ENCODE data around the gene NTN5. TPM values are rescaled to one million over a fixed set of nuclear protein-coding genes. Genes with fewer than 3 reads are reported as not detected.

The NTN5 gene
- total and polyA plus RNA-seq, 2 of the 4 experiments (the other 2 are of a cell fraction), result 0.19 TPM; not detected in 1

- Histone ChIP-seq H3K9me1 (ENCODE audit: insufficient read depth, low read length) (peaks cover 7% of the 10 kb centered on the region; the same call in 1 of the 2 replicates), H3K14ac (replicated peaks; ENCODE audit: low read depth, low read length) (peak overlapping the region; percentile 86), H2BK5ac (ENCODE audit: low read depth, low read length, poor library complexity, severe bottlenecking) (peak overlapping the region; percentile 36), H2BK20ac (ENCODE audit: low read depth, low read length) (peak overlapping the region; percentile 59), H3K18ac (ENCODE audit: low read depth, low read length) (0 out of 2 replicates have a peak overlapping the region, but pooled peaks have one; percentile 2), H4K91ac (ENCODE audit: insufficient read depth, low read depth, low read length) (peak overlapping the region; percentile 66), H2AK5ac (ENCODE audit: low read depth, low read length) (peak overlapping the region; percentile 91), H3K27ac (ENCODE audit: insufficient read depth, low read length) (peak overlapping the region; percentile 52), H3K36me3 (ENCODE audit: control insufficient read depth, insufficient read depth, low read length) (no peaks in the 10 kb centered on the region), H3K4me3 (ENCODE audit: insufficient read depth, low read depth, low read length) (peak overlapping the region; percentile 8; the same call in 1 of the 2 replicates), H3K56ac (ENCODE audit: extremely low read depth, insufficient read depth, low read length) (peak overlapping the region; percentile 47; the same call in 1 of the 2 replicates), H3K9ac (ENCODE audit: low read depth, low read length) (peak overlapping the region; percentile 34; the same call in 1 of the 2 replicates), H3K79me1 (ENCODE audit: low read depth in 1 of 2, low read length in 2 of 2) (peaks cover 6 to 32% of the 10 kb centered on the region in 2 experiments; a peak in 3 of 4 replicates), H3K4me2 (ENCODE audit: low read depth, low read length) (peak overlapping the region; percentile 51), H4K8ac (ENCODE audit: low read depth in 2 of 2, low read length in 2 of 2) (peak overlapping the region; percentile 89), H2BK15ac (ENCODE audit: low read depth, low read length) (peak overlapping the region; percentile 80; the same call in 2 of the 3 replicates), H3K4ac (ENCODE audit: low read depth, low read length) (peak overlapping the region; percentile 91), H4K5ac (ENCODE audit: low read depth, low read length) (peak overlapping the region; percentile 78), H4K20me1 (ENCODE audit: insufficient read depth, low read length) (no peaks in the 10 kb centered on the region), H3K4me1 (ENCODE audit: control insufficient read depth, insufficient read depth, low read length) (peaks cover 15% of the 10 kb centered on the region), H3K27me3 (ENCODE audit: control insufficient read depth, insufficient read depth, low read length) (no peaks in the 10 kb centered on the region), H3K9me3 (ENCODE audit: control insufficient read depth, insufficient read depth, low read length) (no peaks in the 10 kb centered on the region), H2AFZ (replicated peaks; ENCODE audit: low read length, poor library complexity) (peak overlapping the region; percentile 92), H3K23ac (ENCODE audit: low read depth, low read length) (peak overlapping the region; percentile 61), H2AK9ac (replicated peaks; ENCODE audit: low read depth, low read length, poor library complexity) (peak overlapping the region; percentile 97), H2BK120ac (ENCODE audit: low read depth, low read length) (peak overlapping the region; percentile 75)
- DNase-seq (peak; percentile 52), ATAC-seq (ENCODE audit: low read depth) (no peak)
- dilution Hi-C loops (cut with HindIII; ENCODE audit: low sequenced_read_pairs, unreplicated experiment), result no loop called here
- BruUV-seq (replicated peaks), result no TSS peak
- TF ChIP-seq RCOR1 (IDR thresholded peaks at IDR 0.05; ENCODE audit: insufficient replicate concordance, low read length) (no peak), CTCF (conservative IDR thresholded peaks at IDR 0.05; ENCODE audit: low read depth, low read length) (no peak), FOS (IDR thresholded peaks at IDR 0.05; ENCODE audit: low read depth, low read length) (no peak), SMC3 (IDR thresholded peaks at IDR 0.05; ENCODE audit: low read depth, low read length) (no peak), POLR2A (IDR thresholded peaks at IDR 0.05; ENCODE audit: low read depth, low read length) (no peak), MXI1 (IDR thresholded peaks at IDR 0.05; ENCODE audit: borderline replicate concordance, low read depth, low read length) (no peak), MAFK (IDR thresholded peaks at IDR 0.05; ENCODE audit: low read depth, low read length) (0 out of 2 replicates have a peak, but pooled peaks have one; percentile 35), RFX5 (IDR thresholded peaks at IDR 0.05; ENCODE audit: low read depth, low read length) (no peak), NFE2L2 (IDR thresholded peaks at IDR 0.05; ENCODE audit: low read depth, low read length) (no peak), CHD1 (IDR thresholded peaks at IDR 0.05; ENCODE audit: low read depth, low read length) (no peak), MAZ (IDR thresholded peaks at IDR 0.05; ENCODE audit: borderline replicate concordance, low read depth, low read length) (peak; percentile 30; the same call in 1 of the 2 replicates), RAD21 (IDR thresholded peaks at IDR 0.05; ENCODE audit: low read length) (no peak), CEBPB (IDR thresholded peaks at IDR 0.05; ENCODE audit: low read depth, low read length) (no peak)
- TF ChIP-seq, protein P1, sequence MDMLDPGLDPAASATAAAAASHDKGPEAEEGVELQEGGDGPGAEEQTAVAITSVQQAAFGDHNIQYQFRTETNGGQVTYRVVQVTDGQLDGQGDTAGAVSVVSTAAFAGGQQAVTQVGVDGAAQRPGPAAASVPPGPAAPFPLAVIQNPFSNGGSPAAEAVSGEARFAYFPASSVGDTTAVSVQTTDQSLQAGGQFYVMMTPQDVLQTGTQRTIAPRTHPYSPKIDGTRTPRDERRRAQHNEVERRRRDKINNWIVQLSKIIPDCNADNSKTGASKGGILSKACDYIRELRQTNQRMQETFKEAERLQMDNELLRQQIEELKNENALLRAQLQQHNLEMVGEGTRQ (IDR thresholded peaks at IDR 0.05; ENCODE audit: low read depth, low read length), result no peak
- ChIA-PET CTCF (interaction anchor here (0.7 to 1.5 kb wide), 3 partner anchors 41 to 277 kb away, joined by 3 read pairs; partner anchors contain the start of genes GYS1 and RUVBL2), POLR2A (ENCODE audit: unreplicated experiment) (interaction anchor here (0.6 kb wide), 3 partner anchors 9 to 216 kb away, joined by 3 to 4 read pairs (median 3); no protein-coding TSS in a partner anchor)
- 3% methylated on average over 14 of the region's 24 CpGs; no CpG with 5 or more reads in 1 of the 2 experiments for WGBS, 2 experiments (ENCODE audit: extremely low coverage in 2 of 2, insufficient read length in 1 of 2)
- in situ Hi-C loops (cut with MboI; ENCODE audit: low sequenced_read_pairs), result no loop called here
- intact Hi-C loops (cut with micrococcal nuclease), result no loop called here
Measured at GRCh38 chr19:48716562-48717291, 43.9 kb upstream of the NTN5 start.

All from IMR-90 (cell line).